ENCODE measurements around the gene PI4KB. TPM values are rescaled to one million over a fixed set of nuclear protein-coding genes. Genes with fewer than 3 reads are reported as not detected.

PI4KB gene
- total RNA-seq, 2 experiments from 2014 or later = 38.0 to 50.6 TPM

GRCh38 chr1:151282883-151283725, 44.1 kb downstream of the PI4KB start:
- peaks cover 19% of the 10 kb centered on the region; the same call in 1 of the 2 replicates for H3K79me2 ChIP-seq (ENCODE audit: insufficient read depth, low read depth, low read length)
- intact Hi-C loops (cut with micrococcal nuclease; ENCODE audit: unreplicated experiment) = loop anchor here (1.0 to 5.0 kb wide), 3 partner anchors 44 to 85 kb away; partner anchors contain the start of genes PI4KB and PIP5K1A
- H4K20me1 ChIP-seq (ENCODE audit: insufficient read depth, low read length) = peaks cover 9% of the 10 kb centered on the region
- H2AFZ ChIP-seq (ENCODE audit: low read length) = no peak overlapping the region
- H3K36me3 ChIP-seq (ENCODE audit: insufficient read depth, low read length) = peaks cover 25% of the 10 kb centered on the region
- no TSS peak for BruUV-seq (replicated peaks)
- ChIA-PET POLR2A (interaction anchor here (0.8 to 0.9 kb wide), 2 partner anchors 44 to 88 kb away, joined by 3 to 5 read pairs; partner anchors contain the start of gene PI4KB), CTCF (ENCODE audit: unreplicated experiment) (interaction anchor here (0.8 kb wide), 1 partner anchor 28 kb away, joined by 4 read pairs; no protein-coding TSS in a partner anchor)
- H3K27ac ChIP-seq (ENCODE audit: low read depth, low read length, poor library complexity, severe bottlenecking) = peak overlapping the region; percentile 66
- no peaks in the 10 kb centered on the region for H3K9me3 ChIP-seq (ENCODE audit: low read length)
- H3K4me2 ChIP-seq (ENCODE audit: low read length) = peak overlapping the region; percentile 88
- H3K9me2 ChIP-seq (ENCODE audit: insufficient read depth, low read length) = no peaks in the 10 kb centered on the region
- TF ChIP-seq EZH2phosphoT487 (IDR thresholded peaks at IDR 0.05; ENCODE audit: borderline replicate concordance, low read depth, low read length) = no peak
- TF ChIP-seq CTCF (conservative IDR thresholded peaks at IDR 0.05; ENCODE audit: low read length) = no peak
- peak; percentile 35 for DNase-seq (ENCODE audit: low spot score)
- H3K4me3 ChIP-seq (ENCODE audit: low read depth, low read length, poor library complexity, severe bottlenecking) = peak overlapping the region; percentile 80
- peaks cover 21% of the 10 kb centered on the region for H3K4me1 ChIP-seq (ENCODE audit: insufficient read depth, low read length, poor library complexity, severe bottlenecking)

GRCh38 chr1:151281969-151282882, 45.0 kb downstream of the PI4KB start, which contains the start of gene ZNF687:
TSS of gene ZNF687 (plus strand) at chr1:151282299. CDS start at chr1:151286292, 3,993 bp downstream.
- no TSS peak for BruUV-seq (replicated peaks)
- ChIA-PET CTCF (ENCODE audit: unreplicated experiment) (interaction anchor here (0.6 to 0.7 kb wide), 2 partner anchors 19 to 996 kb away, joined by 3 read pairs; no protein-coding TSS in a partner anchor), POLR2A (interaction anchor here (0.6 to 1.7 kb wide), 10 partner anchors 28 to 134 kb away, joined by 3 to 7 read pairs (median 4); partner anchors contain the start of genes PI4KB, PSMD4 and VPS72)
- H3K9me2 ChIP-seq (ENCODE audit: insufficient read depth, low read length) = no peaks in the 10 kb centered on the region
- H3K36me3 ChIP-seq (ENCODE audit: insufficient read depth, low read length) = peaks cover 16% of the 10 kb centered on the region
- peaks cover 19% of the 10 kb centered on the region; the same call in 1 of the 2 replicates for H3K79me2 ChIP-seq (ENCODE audit: insufficient read depth, low read depth, low read length)
- TF ChIP-seq CTCF (conservative IDR thresholded peaks at IDR 0.05; ENCODE audit: low read length) (no peak), EZH2phosphoT487 (IDR thresholded peaks at IDR 0.05; ENCODE audit: borderline replicate concordance, low read depth, low read length) (no peak)
- peaks cover 9% of the 10 kb centered on the region for H4K20me1 ChIP-seq (ENCODE audit: insufficient read depth, low read length)
- H3K4me2 ChIP-seq (ENCODE audit: low read length) = peak within 1 kb of the TSS; percentile 88
- intact Hi-C loops (cut with micrococcal nuclease; ENCODE audit: unreplicated experiment) = loop anchor here (1.0 to 5.0 kb wide), 5 partner anchors 28 to 117 kb away; partner anchors contain the start of genes PI4KB, PIP5K1A, PSMB4 and PSMD4
- H2AFZ ChIP-seq (ENCODE audit: low read length) = peak within 1 kb of the TSS; percentile 79
- peak within 1 kb of the TSS; percentile 80 for H3K4me3 ChIP-seq (ENCODE audit: low read depth, low read length, poor library complexity, severe bottlenecking)
- H3K27ac ChIP-seq (ENCODE audit: low read depth, low read length, poor library complexity, severe bottlenecking) = peak within 1 kb of the TSS; percentile 91
- peak; percentile 100 for DNase-seq (ENCODE audit: low spot score)
- peaks cover 27% of the 10 kb centered on the region for H3K4me1 ChIP-seq (ENCODE audit: insufficient read depth, low read length, poor library complexity, severe bottlenecking)
- no peaks in the 10 kb centered on the region for H3K9me3 ChIP-seq (ENCODE audit: low read length)
